GM06990 (cell line): ENCODE results near the gene CCDC85C.

Experiments
- DNase-seq: peaks from one replicate; pipeline ENCODE4 v3.0.0-alpha.2; 2011; ENCODE audit not compliant: insufficient read length; ENCODE audit errors: extremely low read depth
- H3K27me3 ChIP-seq: replicated peaks from 2 replicates; pipeline ENCODE4 v1.6.0; 2011; ENCODE audit warnings: low read length; ENCODE audit not compliant: control insufficient read depth, insufficient read depth
- H3K36me3 ChIP-seq: 2 replicates; pipeline ENCODE4 v1.5.1; 2011; ENCODE audit warnings: low read length; ENCODE audit not compliant: control insufficient read depth, insufficient read depth
- H3K4me3 ChIP-seq: replicated peaks from 2 replicates; pipeline ENCODE4 v1.5.1; 2011; ENCODE audit warnings: low read depth, mild to moderate bottlenecking, control low read depth, low read length
- TF ChIP-seq, protein P1 (sequence below): IDR thresholded peaks from 2 replicates; pipeline ENCODE4 v1.5.1; 2011; ENCODE audit warnings: low read length, control low read depth, mild to moderate bottlenecking, inconsistent platforms; ENCODE audit not compliant: insufficient read depth, poor library complexity, severe bottlenecking

The CCDC85C gene

DNA sequence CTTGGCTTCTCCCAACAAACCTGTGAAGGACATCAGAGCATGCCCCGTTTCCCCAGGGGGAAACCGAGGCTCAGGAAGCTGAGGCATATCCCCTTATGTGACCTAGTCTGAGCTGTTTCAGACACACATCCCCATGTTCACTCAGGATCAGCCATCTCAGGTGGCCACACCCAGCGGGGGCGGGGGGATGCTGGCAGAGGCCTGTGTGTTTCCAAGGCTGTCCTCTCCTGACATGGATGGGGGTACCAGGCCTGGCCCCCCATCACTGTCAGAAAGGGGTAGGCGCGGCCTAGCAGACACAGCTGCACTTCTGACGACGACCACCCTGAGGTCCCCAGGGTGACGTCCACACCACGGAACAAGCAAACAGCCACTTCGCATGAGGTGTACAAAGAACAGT, 22.1 kb downstream of the CCDC85C start:
- TF ChIP-seq, protein P1, sequence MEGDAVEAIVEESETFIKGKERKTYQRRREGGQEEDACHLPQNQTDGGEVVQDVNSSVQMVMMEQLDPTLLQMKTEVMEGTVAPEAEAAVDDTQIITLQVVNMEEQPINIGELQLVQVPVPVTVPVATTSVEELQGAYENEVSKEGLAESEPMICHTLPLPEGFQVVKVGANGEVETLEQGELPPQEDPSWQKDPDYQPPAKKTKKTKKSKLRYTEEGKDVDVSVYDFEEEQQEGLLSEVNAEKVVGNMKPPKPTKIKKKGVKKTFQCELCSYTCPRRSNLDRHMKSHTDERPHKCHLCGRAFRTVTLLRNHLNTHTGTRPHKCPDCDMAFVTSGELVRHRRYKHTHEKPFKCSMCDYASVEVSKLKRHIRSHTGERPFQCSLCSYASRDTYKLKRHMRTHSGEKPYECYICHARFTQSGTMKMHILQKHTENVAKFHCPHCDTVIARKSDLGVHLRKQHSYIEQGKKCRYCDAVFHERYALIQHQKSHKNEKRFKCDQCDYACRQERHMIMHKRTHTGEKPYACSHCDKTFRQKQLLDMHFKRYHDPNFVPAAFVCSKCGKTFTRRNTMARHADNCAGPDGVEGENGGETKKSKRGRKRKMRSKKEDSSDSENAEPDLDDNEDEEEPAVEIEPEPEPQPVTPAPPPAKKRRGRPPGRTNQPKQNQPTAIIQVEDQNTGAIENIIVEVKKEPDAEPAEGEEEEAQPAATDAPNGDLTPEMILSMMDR: no peak
- DNase-seq: no peak
- no peak overlapping the region for H3K4me3 ChIP-seq
- no peaks in the 10 kb centered on the region; the same call in 1 of the 2 replicates for H3K27me3 ChIP-seq
- H3K36me3 ChIP-seq: no peaks in the 10 kb centered on the region

DNA sequence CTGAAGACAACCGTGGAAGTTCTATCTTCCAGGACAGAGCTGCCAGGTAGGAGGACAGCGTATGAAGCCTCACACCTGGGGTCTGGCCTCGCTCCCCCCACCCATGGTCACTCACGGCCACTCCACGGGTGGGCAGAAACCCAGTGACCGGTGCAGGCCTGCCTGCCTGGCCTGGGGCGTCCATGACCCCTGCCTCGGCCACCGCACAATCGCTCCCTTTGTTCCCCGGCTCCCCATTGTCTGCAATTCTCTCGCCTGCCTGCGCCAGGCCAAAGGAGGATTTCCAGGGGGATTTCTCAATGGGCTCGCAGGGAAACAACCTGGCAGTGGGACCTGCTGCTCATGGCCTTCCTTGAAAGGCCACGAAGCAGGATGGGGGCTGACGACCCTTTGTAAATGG, 22.6 kb downstream of the CCDC85C start:
- TF ChIP-seq, protein P1: no peak
- DNase-seq: no peak
- Histone ChIP-seq H3K36me3 (no peaks in the 10 kb centered on the region), H3K27me3 (no peaks in the 10 kb centered on the region; the same call in 1 of the 2 replicates), H3K4me3 (no peak overlapping the region)

DNA sequence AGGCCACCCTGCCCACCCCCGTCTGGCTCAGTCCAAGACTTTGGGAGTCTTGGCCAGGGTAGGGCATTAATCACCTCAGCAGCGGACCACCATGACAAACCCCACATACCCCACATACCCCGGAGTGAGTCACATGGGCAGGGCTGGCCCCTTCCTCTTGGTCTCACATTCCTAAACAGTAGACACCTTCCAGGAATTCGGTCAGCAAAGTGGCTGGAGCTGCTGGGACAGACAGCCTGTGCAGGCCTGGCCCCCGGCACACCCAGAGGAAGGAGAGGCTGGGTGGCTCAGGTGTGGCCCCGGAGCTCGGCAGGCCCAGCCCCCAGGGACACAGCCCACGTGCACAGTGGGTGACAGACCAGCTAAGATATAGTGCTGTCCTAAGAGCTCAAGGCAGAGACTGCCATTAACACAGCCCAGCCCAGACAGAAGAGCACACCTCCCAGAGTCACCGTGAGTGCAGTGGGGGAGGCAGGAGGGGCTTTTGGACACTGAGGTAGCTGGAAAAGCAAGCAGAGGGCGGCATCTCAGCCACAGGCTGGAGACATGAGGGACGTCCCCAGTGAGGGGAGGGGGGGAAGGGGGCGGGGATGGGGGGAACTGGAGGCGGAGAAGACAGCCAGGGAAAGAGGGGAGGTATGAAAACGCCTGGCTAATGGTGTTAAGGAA, 24.0 kb downstream of the CCDC85C start:
- H3K36me3 ChIP-seq: no peaks in the 10 kb centered on the region
- TF ChIP-seq, protein P1: no peak
- DNase-seq: no peak
- no peak overlapping the region for H3K4me3 ChIP-seq
- no peaks in the 10 kb centered on the region for H3K27me3 ChIP-seq

DNA sequence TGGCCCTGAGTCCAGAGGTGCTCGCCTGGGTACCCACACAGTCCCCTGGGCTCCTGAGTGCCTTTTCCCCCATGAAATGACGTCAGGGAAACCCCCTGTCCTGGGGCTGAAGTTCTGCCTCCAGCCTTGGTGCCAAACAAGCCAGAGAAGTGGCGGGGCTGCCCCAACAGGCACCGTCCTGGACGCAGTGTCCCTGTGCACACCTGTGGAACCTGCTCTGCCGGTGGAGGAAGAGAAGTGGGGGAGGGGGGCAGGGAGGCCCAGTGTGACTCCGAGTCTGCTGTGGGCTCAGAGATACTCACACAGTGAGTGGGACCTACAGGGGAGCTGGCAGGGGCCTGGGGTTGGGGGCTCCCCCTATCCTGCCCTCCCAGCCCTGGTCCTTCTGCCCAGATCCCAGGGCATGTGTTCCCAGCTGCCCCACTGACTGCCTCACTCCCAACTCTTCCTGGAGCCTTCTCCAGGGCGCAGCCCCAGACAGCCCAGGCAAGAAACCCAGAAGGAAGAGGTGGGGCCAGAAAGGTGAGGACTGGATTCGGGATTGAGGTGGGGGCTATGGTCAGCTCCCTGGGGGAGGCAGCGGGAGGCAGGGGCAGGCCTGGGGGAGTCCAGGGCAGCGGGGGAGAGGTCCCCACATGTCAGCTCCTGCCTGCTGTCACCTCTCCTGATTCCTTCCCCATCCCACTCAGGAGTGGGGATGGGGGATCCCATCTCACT, 24.7 kb downstream of the CCDC85C start:
- H3K27me3 ChIP-seq: no peaks in the 10 kb centered on the region
- TF ChIP-seq, protein P1: no peak
- H3K36me3 ChIP-seq: no peaks in the 10 kb centered on the region
- no peak overlapping the region for H3K4me3 ChIP-seq
- DNase-seq: no peak

DNA sequence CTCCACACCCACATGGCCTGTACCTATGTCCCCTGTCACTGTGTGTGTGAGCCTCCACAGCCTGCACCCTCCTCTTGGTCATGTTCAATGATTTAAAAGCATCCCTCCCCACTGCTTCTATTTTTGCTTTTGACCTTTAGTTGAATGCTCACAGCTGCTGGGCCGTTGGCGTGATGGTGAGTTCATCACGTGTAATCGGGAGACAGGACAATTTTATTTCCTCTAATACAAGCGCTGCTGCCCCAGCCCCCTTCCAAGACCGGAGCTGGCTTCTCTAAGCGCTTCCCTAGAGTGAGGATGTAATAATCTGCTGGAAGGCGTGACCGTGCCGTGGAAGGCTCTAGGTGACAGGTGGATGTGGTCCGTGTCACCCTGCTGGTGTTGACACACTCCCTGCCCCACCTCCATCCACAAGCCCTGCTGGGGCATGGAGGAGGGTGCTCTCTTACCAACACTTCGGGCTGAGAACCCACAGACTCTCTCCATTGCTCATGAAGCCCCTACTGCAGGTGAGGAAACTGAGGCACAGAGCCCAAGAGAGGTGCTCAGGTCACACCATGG, 25.4 kb downstream of the CCDC85C start:
- no peak for DNase-seq
- no peaks in the 10 kb centered on the region for H3K27me3 ChIP-seq
- TF ChIP-seq, protein P1: no peak
- no peak overlapping the region for H3K4me3 ChIP-seq
- no peaks in the 10 kb centered on the region for H3K36me3 ChIP-seq
